OCI-LY7 (cell line): Measurements from ENCODE around the gene C3orf80. TPM values are rescaled to one million over a fixed set of nuclear protein-coding genes. Genes with fewer than 3 reads are reported as not detected.

ENCODE experiments used
- BruUV-seq: library from RNA; stranded (reverse); fragments of 400-500 nt; replicated peaks from 2 replicates; lab custom pipeline; 2021; lab: Mats Ljungman, UMichigan
- CTCF ChIA-PET: fragments of 300-600 bp; sonication (Branson Sonifier 250); formaldehyde crosslinking; loops from one replicate; lab custom pipeline; 2022; ENCODE audit warnings: antibody characterized with exemption; ENCODE audit not compliant: unreplicated experiment; lab: Charles Lee
- POLR2A ChIA-PET: fragments of 300-600 bp; sonication (Branson Sonifier 250); formaldehyde crosslinking; loops from one replicate; lab custom pipeline; 2022; ENCODE audit warnings: antibody characterized with exemption; lab: Charles Lee
- DNase-seq: peaks from one replicate; pipeline ENCODE4 v3.0.0-alpha.2; 2015; ENCODE audit warnings: low spot score
- H2AFZ ChIP-seq: fragments of 200-600 bp; sonication (generic), shearing (Covaris generic); 2 replicates; pipeline ENCODE4 v1.6.1; 2014; ENCODE audit warnings: mild to moderate bottlenecking, antibody characterized with exemption, low read length, moderate library complexity
- H3K27ac ChIP-seq: fragments of 200-600 bp; sonication (generic); 2 replicates; pipeline ENCODE4 v1.5.1; 2014; ENCODE audit warnings: mixed run types, low read depth, mild to moderate bottlenecking, moderate library complexity, low read length, inconsistent platforms; ENCODE audit not compliant: poor library complexity, severe bottlenecking
- H3K36me3 ChIP-seq: fragments of 200-600 bp; sonication (generic); 2 replicates; pipeline ENCODE4 v1.6.1; 2014; ENCODE audit warnings: mild to moderate bottlenecking, antibody characterized with exemption, low read length, moderate library complexity, mixed read lengths; ENCODE audit not compliant: insufficient read depth
- H3K4me1 ChIP-seq: fragments of 200-600 bp; sonication (generic); 2 replicates; pipeline ENCODE4 v1.5.1; 2014; ENCODE audit warnings: mild to moderate bottlenecking, low read length; ENCODE audit not compliant: insufficient read depth, poor library complexity, severe bottlenecking
- H3K4me2 ChIP-seq: fragments of 200-600 bp; sonication (generic); 2 replicates; pipeline ENCODE4 v1.6.1; 2014; ENCODE audit warnings: mild to moderate bottlenecking, low read length
- H3K4me3 ChIP-seq: fragments of 200-600 bp; sonication (generic); 2 replicates; pipeline ENCODE4 v1.5.1; 2014; ENCODE audit warnings: mild to moderate bottlenecking, low read depth, low read length; ENCODE audit not compliant: poor library complexity, severe bottlenecking
- H3K79me2 ChIP-seq: fragments of 200-600 bp; sonication (generic); 2 replicates; pipeline ENCODE4 v1.6.1; 2016; ENCODE audit warnings: low read depth, mild to moderate bottlenecking, low read length, moderate library complexity, mixed read lengths; ENCODE audit not compliant: insufficient read depth
- H3K9me2 ChIP-seq: fragments of 200-600 bp; sonication (generic); 2 replicates; pipeline ENCODE4 v1.6.1; 2016; ENCODE audit warnings: mild to moderate bottlenecking, low read length, mixed read lengths; ENCODE audit not compliant: insufficient read depth
- H3K9me3 ChIP-seq: fragments of 200-600 bp; sonication (generic); 2 replicates; pipeline ENCODE4 v1.6.1; 2014; ENCODE audit warnings: mild to moderate bottlenecking, mixed run types, low read length, mixed read lengths
- H4K20me1 ChIP-seq: fragments of 200-600 bp; sonication (generic); 2 replicates; pipeline ENCODE4 v1.6.1; 2014; ENCODE audit warnings: mild to moderate bottlenecking, antibody characterized with exemption, low read length, moderate library complexity, mixed read lengths; ENCODE audit not compliant: insufficient read depth
- EZH2phosphoT487 ChIP-seq: fragments of 200-600 bp; sonication (generic); IDR thresholded peaks from 2 replicates; pipeline ENCODE4 v1.6.1; 2018; ENCODE audit warnings: low read depth, borderline replicate concordance, mild to moderate bottlenecking, mixed run types, antibody characterized with exemption, low read length, moderate library complexity, mixed read lengths
- intact Hi-C: fragments of 100-400 bp; cut with micrococcal nuclease; formaldehyde crosslinking; loops from one replicate; pipeline ENCODE4 v1.10.0; 2022; ENCODE audit not compliant: unreplicated experiment
- total RNA-seq, 2 experiments: library from RNA; depleted of rRNA in 1 of 2; stranded (reverse); fragments of >200 nt in 1 of 2; shearing (Covaris generic) in 1 of 2; gene quantifications; 2 replicates each; pipeline ENCODE4 v1.2.3, GENCODE V29; 2014 to 2022
- TF ChIP-seq, protein P1 (sequence below): fragments of 200-600 bp; sonication (generic); conservative IDR thresholded peaks from 2 replicates; pipeline ENCODE4 v1.5.1; 2014; ENCODE audit warnings: mild to moderate bottlenecking, antibody characterized with exemption, low read length, moderate library complexity, mixed read lengths

The C3orf80 gene
- total RNA-seq, 2 experiments from 2014 or later: not detected

DNA sequence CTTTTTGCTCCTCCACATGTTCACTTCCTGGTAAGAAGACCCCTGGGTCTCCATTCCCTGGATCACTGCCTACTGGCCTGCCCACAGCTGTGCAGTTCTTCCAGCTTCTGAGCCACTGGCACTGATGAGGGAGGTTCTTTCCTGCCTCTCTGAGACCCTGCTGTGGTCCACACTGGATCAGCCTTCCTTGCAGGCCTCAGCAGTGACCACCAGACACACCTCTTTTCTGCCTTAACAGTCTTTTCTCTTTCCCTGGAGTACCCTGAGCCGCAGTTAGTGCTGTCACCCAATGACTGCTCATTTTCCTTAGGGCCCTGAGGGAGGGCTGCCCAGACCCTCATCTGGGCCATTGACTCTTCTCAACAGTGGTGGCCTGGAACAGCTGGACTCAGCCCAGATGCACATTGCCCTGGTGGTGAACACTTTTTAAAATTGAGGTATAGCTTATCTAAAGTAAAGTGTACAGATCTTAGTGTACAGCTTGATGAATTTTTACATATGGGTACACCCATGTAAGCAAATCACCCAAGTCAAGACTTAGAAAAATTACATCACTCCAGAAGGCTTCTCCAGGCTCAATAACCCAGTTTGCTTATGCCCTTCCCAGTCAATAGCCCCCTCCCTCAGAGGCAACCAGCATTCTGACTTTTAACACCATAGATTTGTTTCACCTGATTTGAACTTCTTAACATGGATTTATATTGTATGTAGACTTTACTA lies 32.8 kb upstream of the C3orf80 start:
- H3K36me3 ChIP-seq: no peaks in the 10 kb centered on the region
- H3K9me3 ChIP-seq: no peaks in the 10 kb centered on the region
- H3K4me3 ChIP-seq: no peak overlapping the region
- no peak overlapping the region for H2AFZ ChIP-seq
- TF ChIP-seq, protein P1, sequence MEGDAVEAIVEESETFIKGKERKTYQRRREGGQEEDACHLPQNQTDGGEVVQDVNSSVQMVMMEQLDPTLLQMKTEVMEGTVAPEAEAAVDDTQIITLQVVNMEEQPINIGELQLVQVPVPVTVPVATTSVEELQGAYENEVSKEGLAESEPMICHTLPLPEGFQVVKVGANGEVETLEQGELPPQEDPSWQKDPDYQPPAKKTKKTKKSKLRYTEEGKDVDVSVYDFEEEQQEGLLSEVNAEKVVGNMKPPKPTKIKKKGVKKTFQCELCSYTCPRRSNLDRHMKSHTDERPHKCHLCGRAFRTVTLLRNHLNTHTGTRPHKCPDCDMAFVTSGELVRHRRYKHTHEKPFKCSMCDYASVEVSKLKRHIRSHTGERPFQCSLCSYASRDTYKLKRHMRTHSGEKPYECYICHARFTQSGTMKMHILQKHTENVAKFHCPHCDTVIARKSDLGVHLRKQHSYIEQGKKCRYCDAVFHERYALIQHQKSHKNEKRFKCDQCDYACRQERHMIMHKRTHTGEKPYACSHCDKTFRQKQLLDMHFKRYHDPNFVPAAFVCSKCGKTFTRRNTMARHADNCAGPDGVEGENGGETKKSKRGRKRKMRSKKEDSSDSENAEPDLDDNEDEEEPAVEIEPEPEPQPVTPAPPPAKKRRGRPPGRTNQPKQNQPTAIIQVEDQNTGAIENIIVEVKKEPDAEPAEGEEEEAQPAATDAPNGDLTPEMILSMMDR: no peak
- no peak for TF ChIP-seq EZH2phosphoT487
- no peak overlapping the region for H3K4me2 ChIP-seq
- H3K9me2 ChIP-seq: no peaks in the 10 kb centered on the region
- H3K79me2 ChIP-seq: no peaks in the 10 kb centered on the region
- POLR2A ChIA-PET: no interaction called here
- no peaks in the 10 kb centered on the region for H4K20me1 ChIP-seq
- no peak overlapping the region for H3K27ac ChIP-seq
- CTCF ChIA-PET: no interaction called here
- BruUV-seq: no TSS peak
- no peak for DNase-seq
- H3K4me1 ChIP-seq: no peaks in the 10 kb centered on the region
- intact Hi-C loops: no loop called here

DNA sequence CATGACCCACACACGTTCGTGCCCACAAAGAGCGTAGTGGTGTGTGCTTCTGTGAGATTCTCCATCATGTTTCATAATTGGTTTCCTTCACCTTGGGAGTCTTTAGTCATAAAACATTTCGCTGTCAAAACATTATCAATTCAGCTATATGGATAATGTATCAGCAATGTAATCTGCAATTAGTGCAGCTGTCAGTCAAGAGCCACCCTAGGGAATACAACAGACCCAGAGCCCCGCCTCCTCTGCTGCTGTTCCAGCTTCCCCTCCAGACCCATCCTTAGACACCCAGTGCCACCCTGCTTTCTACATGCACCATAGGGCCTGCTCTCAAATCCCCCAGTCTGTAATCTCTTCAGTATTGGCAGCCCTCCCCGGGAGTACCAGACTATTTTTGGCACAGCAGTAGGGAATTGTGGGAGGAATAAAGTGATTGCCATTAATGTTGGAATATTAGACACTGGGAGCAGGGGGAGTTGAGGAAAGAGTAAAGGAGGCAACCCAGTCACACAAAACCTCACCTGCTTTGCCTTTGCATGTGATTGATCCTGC lies 31.5 kb upstream of the C3orf80 start:
- POLR2A ChIA-PET: interaction anchor here (0.6 kb wide), 1 partner anchor 128 kb away, joined by 3 read pairs; no protein-coding TSS in a partner anchor
- H3K79me2 ChIP-seq: no peaks in the 10 kb centered on the region
- no peak for DNase-seq
- H4K20me1 ChIP-seq: no peaks in the 10 kb centered on the region
- H3K9me2 ChIP-seq: no peaks in the 10 kb centered on the region
- CTCF ChIA-PET: no interaction called here
- no TSS peak for BruUV-seq
- TF ChIP-seq, protein P1: no peak
- no peak for TF ChIP-seq EZH2phosphoT487
- H3K36me3 ChIP-seq: no peaks in the 10 kb centered on the region
- no peaks in the 10 kb centered on the region for H3K9me3 ChIP-seq
- H3K4me1 ChIP-seq: no peaks in the 10 kb centered on the region
- H3K4me2 ChIP-seq: no peak overlapping the region
- no peak overlapping the region for H2AFZ ChIP-seq
- H3K4me3 ChIP-seq: no peak overlapping the region
- intact Hi-C loops: no loop called here
- no peak overlapping the region for H3K27ac ChIP-seq

DNA sequence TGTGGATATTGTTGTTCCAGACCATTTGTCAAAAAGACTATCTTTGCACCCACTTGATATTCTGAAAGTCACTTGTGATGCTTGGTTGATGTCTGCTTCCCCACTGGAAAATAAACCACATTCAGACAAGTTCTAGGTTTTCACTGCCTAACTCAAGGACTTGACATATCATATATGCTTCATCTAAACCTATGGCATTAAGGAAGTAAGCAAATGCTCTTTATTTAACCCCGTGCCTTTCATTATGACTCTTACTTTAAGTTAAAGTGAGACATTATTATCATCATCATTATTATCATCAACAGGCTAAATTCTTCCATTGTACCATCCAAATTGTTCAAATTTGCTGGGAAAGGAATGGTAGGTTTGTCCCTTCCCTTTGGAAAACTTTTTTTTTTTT lies 30.8 kb upstream of the C3orf80 start:
- H3K4me1 ChIP-seq: no peaks in the 10 kb centered on the region
- no peak overlapping the region for H3K4me3 ChIP-seq
- no peak overlapping the region for H3K4me2 ChIP-seq
- CTCF ChIA-PET: no interaction called here
- H3K9me2 ChIP-seq: no peaks in the 10 kb centered on the region
- no TSS peak for BruUV-seq
- TF ChIP-seq, protein P1: no peak
- TF ChIP-seq EZH2phosphoT487: no peak
- no peaks in the 10 kb centered on the region for H3K36me3 ChIP-seq
- no peaks in the 10 kb centered on the region for H4K20me1 ChIP-seq
- no peak for DNase-seq
- POLR2A ChIA-PET: no interaction called here
- H3K9me3 ChIP-seq: no peaks in the 10 kb centered on the region
- H2AFZ ChIP-seq: no peak overlapping the region
- no peak overlapping the region for H3K27ac ChIP-seq
- intact Hi-C loops: no loop called here
- no peaks in the 10 kb centered on the region for H3K79me2 ChIP-seq
